Ovary (tissue), 9 donors: ENCODE measurements around the gene VTI1B. TPM values are rescaled to one million over a fixed set of nuclear protein-coding genes. Genes with fewer than 3 reads are reported as not detected.

Source experiments
- DNase-seq, 5 donors: peaks; one replicate each; pipeline ENCODE4 v3.0.0-alpha.2; 2019 to 2020
- H3K27ac ChIP-seq, 2 donors: fragments of 200-600 bp; one replicate each; pipeline versions ENCODE4 v1.5.1 to v1.8.0; 2019 to 2022
- H3K27me3 ChIP-seq: fragments of 200-600 bp; one replicate; pipeline ENCODE4 v1.8.0; 2022
- H3K36me3 ChIP-seq: fragments of 200-600 bp; sonication (generic); one replicate; pipeline ENCODE4 v1.5.1; 2019
- H3K4me1 ChIP-seq: one replicate; pipeline ENCODE4 v1.8.1; 2013; ENCODE audit warnings: mild to moderate bottlenecking, moderate library complexity; ENCODE audit not compliant: insufficient read depth
- H3K4me3 ChIP-seq: fragments of 200-600 bp; sonication (generic); one replicate; pipeline ENCODE4 v1.5.1; 2017
- H3K9me3 ChIP-seq, 2 donors: fragments of 200-600 bp in 1 of 2; sonication (generic) in 1 of 2; one replicate each; pipeline versions ENCODE4 v1.5.1 to v1.8.1; 2013 to 2019; ENCODE audit warnings: mild to moderate bottlenecking in 1 of 2, moderate library complexity in 1 of 2
- CTCF ChIP-seq, 3 donors: fragments of 450-650 bp in 2 of 3; fragments of 200-600 bp in 1 of 3; IDR thresholded peaks; one replicate each; pipeline versions ENCODE4 v1.5.1 to v1.8.0; 2016 to 2022; ENCODE audit warnings: antibody characterized with exemption in 3 of 3, mild to moderate bottlenecking in 1 of 3
- EP300 ChIP-seq: sonication (generic); formaldehyde crosslinking; IDR thresholded peaks from one replicate; pipeline ENCODE4 v1.6.1; 2017; ENCODE audit warnings: antibody characterized with exemption
- POLR2A ChIP-seq: fragments of 450-650 bp; IDR thresholded peaks from one replicate; pipeline ENCODE4 v1.6.1; 2017; ENCODE audit warnings: antibody characterized with exemption, mild to moderate bottlenecking, moderate library complexity
- WGBS, 3 donors: extraction: QIAGEN DNeasy Blood & Tissue Kit in 1 of 3; methylation state at CpG; one replicate each; pipeline versions ENCODE4 v1.1.5 to v1.1.7; 2013 to 2017; 5-methylcytosine and 5-hydroxymethylcytosine counted together
- intact Hi-C, 4 donors: fragments of 100-400 bp; cut with DNase I; formaldehyde crosslinking; loops; one replicate each; pipeline versions ENCODE4 v1.11.0 to v1.15.1; 2022 to 2023
- polyA plus RNA-seq, 2 donors: library from polyadenylated mRNA; stranded (reverse); fragments of 200-250 nt in 1 of 2; fragments of 350-450 nt in 1 of 2; fragmentation: Illumina TruSeq in 1 of 2; extraction: RNeasy Lipid Tissue Mini Kit (QIAGEN cat#74804) in 1 of 2; gene quantifications; one replicate each; pipeline ENCODE4 v1.2.3, GENCODE V29; 2013 to 2014
- total RNA-seq, 7 donors: library from RNA; depleted of rRNA in 2 of 7; stranded (reverse); fragments of >200 nt in 2 of 7; fragmentation: NEBNext Ultra II Directional in 3 of 7; extraction: Animal tissue kit (Norgen Biotek cat#: 25700) in 3 of 7; gene quantifications; one replicate each; pipeline versions ENCODE4 v1.1.0 to v1.2.4, GENCODE V29; 2016 to 2023
- donor health status: DM: no; HTN: no; CAD: no; lungs with moderate emphysema.
- donor health status: DM: no; HTN: no; CAD: no.
- donor health status: Bipolar disorder and iron deficiency.
- donor health status: DM: yes; HTN: yes; CAD: no.
- donor health status: DM: no; HTN: no; CAD: no.
- donor health status: DM: yes; HTN: yes; CAD: no.

VTI1B gene
- total and polyA plus RNA-seq, 9 donors: 34.6 to 93.1 (median 64.7) TPM

GRCh38 chr14:67622675-67623074 lies 51.8 kb downstream of the VTI1B start:
- peaks cover 2% of the 10 kb centered on the region for H3K4me1 ChIP-seq
- DNase-seq: no peak
- no peak for TF ChIP-seq CTCF (IDR thresholded peaks at IDR 0.05)
- TF ChIP-seq POLR2A: no peak
- no peak for TF ChIP-seq EP300
- no peaks in the 10 kb centered on the region for H3K36me3 ChIP-seq
- intact Hi-C loops: no loop called here
- H3K4me3 ChIP-seq: no peak overlapping the region
- H3K9me3 ChIP-seq: no peaks in the 10 kb centered on the region
- no peak overlapping the region for H3K27ac ChIP-seq
- no peaks in the 10 kb centered on the region for H3K27me3 ChIP-seq
- 49 to 58% (median 54%) methylated on average over 4 of the region's 4 CpGs for WGBS, 3 donors

- peak; percentile 23 to 48 (median 46) for DNase-seq
- TF ChIP-seq POLR2A: no peak
- H3K27ac ChIP-seq: peak overlapping the region; percentile 73 to 74
- intact Hi-C loops: no loop called here
- no peaks in the 10 kb centered on the region for H3K36me3 ChIP-seq
- peaks cover 2% of the 10 kb centered on the region for H3K4me1 ChIP-seq
- peak overlapping the region; percentile 66 for H3K4me3 ChIP-seq
- 1 to 3% (median 2%) methylated on average over 19 of the region's 19 CpGs for WGBS, 3 donors
- no peaks in the 10 kb centered on the region for H3K27me3 ChIP-seq
- H3K9me3 ChIP-seq: no peaks in the 10 kb centered on the region
Measured at GRCh38 chr14:67620217-67620785, 54.1 kb downstream of the VTI1B start.

GRCh38 chr14:67619446-67620216 lies 54.8 kb downstream of the VTI1B start, which contains the start of gene ARG2:
Gene ARG2 (plus strand): TSS chr14:67619920. CDS start chr14:67619978, 58 bp downstream.
- WGBS, 3 donors: 0 to 1% (median 1%) methylated on average over 53 to 62 of the region's 62 CpGs
- intact Hi-C loops: no loop called here

GRCh38 chr14:67618617-67619063 lies 55.8 kb downstream of the VTI1B start:
- H3K4me1 ChIP-seq: peaks cover 2% of the 10 kb centered on the region
- H3K9me3 ChIP-seq: no peaks in the 10 kb centered on the region
- peak overlapping the region in 1 of 2 donors; percentile 73 for H3K27ac ChIP-seq
- DNase-seq: no peak
- no peaks in the 10 kb centered on the region for H3K36me3 ChIP-seq
- intact Hi-C loops: no loop called here
- TF ChIP-seq CTCF (IDR thresholded peaks at IDR 0.05): peak; percentile 51 to 70 (median 66)
- no peak for TF ChIP-seq EP300
- H3K4me3 ChIP-seq: no peak overlapping the region
- H3K27me3 ChIP-seq: no peaks in the 10 kb centered on the region

More at GRCh38 chr14:67619446-67620216, 54.8 kb downstream of the VTI1B start, which contains the start of gene ARG2:
- Histone ChIP-seq H3K27ac (peak within 1 kb of the TSS; percentile 73 to 74), H3K36me3 (no peaks in the 10 kb centered on the region), H3K9me3 (no peaks in the 10 kb centered on the region), H3K4me1 (peaks cover 2% of the 10 kb centered on the region), H3K4me3 (peak within 1 kb of the TSS; percentile 66), H3K27me3 (no peaks in the 10 kb centered on the region)
- TF ChIP-seq POLR2A (peak; percentile 76), CTCF (IDR thresholded peaks at IDR 0.05) (no peak), EP300 (peak; percentile 15)
- peak; percentile 98 to 99 (median 98) for DNase-seq

- intact Hi-C loops: no loop called here
- H3K27ac ChIP-seq: no peak overlapping the region
- TF ChIP-seq EP300 (no peak), CTCF (IDR thresholded peaks at IDR 0.05) (no peak), POLR2A (no peak)
- H3K27me3 ChIP-seq: no peaks in the 10 kb centered on the region
- H3K4me1 ChIP-seq: no peaks in the 10 kb centered on the region
- no peaks in the 10 kb centered on the region for H3K9me3 ChIP-seq
- 68 to 76% (median 75%) methylated on average over 1 of the region's 1 CpG for WGBS, 3 donors
- H3K36me3 ChIP-seq: no peaks in the 10 kb centered on the region
- no peak for DNase-seq
- H3K4me3 ChIP-seq: no peak overlapping the region
Measured at GRCh38 chr14:67610491-67610890, 63.9 kb downstream of the VTI1B start.
